Smooth muscle cell (in vitro differentiated cells): ENCODE measurements around the gene FAM181A. TPM values are rescaled to one million over a fixed set of nuclear protein-coding genes. Genes with fewer than 3 reads are reported as not detected.

Experiments
- DNase-seq: peaks from one replicate; lab custom pipeline; 2025; ENCODE audit not compliant: unreplicated experiment; lab: John Stamatoyannopoulos, UW
- H2AFZ ChIP-seq: fragments of 200-600 bp; sonication (generic); 2 replicates; pipeline ENCODE4 v1.6.0; 2016; ENCODE audit warnings: antibody characterized with exemption, low read depth, mild to moderate bottlenecking
- H3F3A ChIP-seq: fragments of 200-600 bp; sonication (generic); 2 replicates; pipeline ENCODE4 v1.6.0; 2017; ENCODE audit warnings: antibody characterized with exemption, low read depth
- H3K27ac ChIP-seq: fragments of 200-600 bp; sonication (generic); 2 replicates; pipeline ENCODE4 v1.5.1; 2016; ENCODE audit warnings: low read depth, mild to moderate bottlenecking
- H3K27me3 ChIP-seq: fragments of 200-600 bp; sonication (generic); 2 replicates; pipeline ENCODE4 v1.6.1; 2016; ENCODE audit warnings: low read depth, mild to moderate bottlenecking
- H3K36me3 ChIP-seq: fragments of 200-600 bp; sonication (generic); 2 replicates; pipeline ENCODE4 v1.5.1; 2016; ENCODE audit warnings: low read depth
- H3K4me1 ChIP-seq: fragments of 200-600 bp; sonication (generic); 2 replicates; pipeline ENCODE4 v1.5.1; 2016; ENCODE audit warnings: low read depth
- H3K4me2 ChIP-seq: fragments of 200-600 bp; sonication (generic); 2 replicates; pipeline ENCODE4 v1.6.0; 2016; ENCODE audit warnings: mild to moderate bottlenecking
- H3K4me3 ChIP-seq: fragments of 200-600 bp; sonication (generic); 2 replicates; pipeline ENCODE4 v1.5.1; 2016; ENCODE audit warnings: mild to moderate bottlenecking
- H3K79me2 ChIP-seq: fragments of 200-600 bp; sonication (generic); 2 replicates; pipeline ENCODE4 v1.6.0; 2016; ENCODE audit warnings: low read depth, mild to moderate bottlenecking
- H3K9ac ChIP-seq: fragments of 200-600 bp; sonication (generic); 2 replicates; pipeline ENCODE4 v1.6.0; 2016; ENCODE audit warnings: low read depth
- H3K9me3 ChIP-seq: fragments of 200-600 bp; sonication (generic); replicated peaks from 2 replicates; pipeline ENCODE4 v1.5.1; 2016; ENCODE audit warnings: low read depth
- H4K20me1 ChIP-seq: fragments of 200-600 bp; sonication (generic); 2 replicates; pipeline ENCODE4 v1.6.0; 2016; ENCODE audit warnings: low read depth
- WGBS: methylation state at CpG from one replicate; pipeline ENCODE4 v1.1.7; 2016; ENCODE audit warnings: low lambda C conversion rate; 5-methylcytosine and 5-hydroxymethylcytosine counted together
- polyA plus RNA-seq: library from polyadenylated mRNA; unstranded; fragments of >200 nt; fragmentation: Nextera tagmentation; extraction: Ambion mirVana; gene quantifications from 2 replicates; pipeline ENCODE4 v1.2.1, GENCODE V29; 2016
- total RNA-seq: library from RNA; depleted of rRNA; stranded (reverse); fragments of >200 nt; gene quantifications from 2 replicates; pipeline ENCODE4 v1.2.3, GENCODE V29; 2014
- TF ChIP-seq, protein P1 (sequence below): fragments of 200-600 bp; sonication (generic); IDR thresholded peaks from 2 replicates; pipeline ENCODE4 v1.5.1; 2017; ENCODE audit warnings: borderline replicate concordance, mild to moderate bottlenecking, antibody characterized with exemption; ENCODE audit not compliant: insufficient read depth, poor library complexity, severe bottlenecking

Gene FAM181A
- total and polyA plus RNA-seq, 2 experiments from 2014 or later = not detected

DNA sequence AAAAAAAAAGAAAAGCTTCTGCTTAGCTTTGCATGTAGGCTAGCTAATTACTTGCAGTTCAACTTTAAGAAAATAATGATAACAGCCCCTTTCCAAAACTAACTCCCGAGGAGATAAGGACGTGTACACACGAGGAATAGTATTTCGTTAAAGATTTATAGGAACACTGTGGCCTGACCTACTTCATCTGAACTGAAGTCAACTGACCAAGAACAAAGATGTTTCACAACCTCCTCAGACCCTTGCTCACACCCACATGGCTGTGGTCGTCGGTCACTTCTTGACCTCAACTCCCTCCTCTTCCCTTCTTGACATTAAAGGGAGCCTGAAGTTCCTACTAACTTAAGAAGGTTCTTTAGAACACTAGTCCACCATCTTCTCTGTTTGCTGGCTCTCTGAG is 25.3 kb upstream of the FAM181A start:
- peaks cover 6% of the 10 kb centered on the region for H3K4me1 ChIP-seq
- H3K27ac ChIP-seq = no peak overlapping the region
- TF ChIP-seq, protein P1, sequence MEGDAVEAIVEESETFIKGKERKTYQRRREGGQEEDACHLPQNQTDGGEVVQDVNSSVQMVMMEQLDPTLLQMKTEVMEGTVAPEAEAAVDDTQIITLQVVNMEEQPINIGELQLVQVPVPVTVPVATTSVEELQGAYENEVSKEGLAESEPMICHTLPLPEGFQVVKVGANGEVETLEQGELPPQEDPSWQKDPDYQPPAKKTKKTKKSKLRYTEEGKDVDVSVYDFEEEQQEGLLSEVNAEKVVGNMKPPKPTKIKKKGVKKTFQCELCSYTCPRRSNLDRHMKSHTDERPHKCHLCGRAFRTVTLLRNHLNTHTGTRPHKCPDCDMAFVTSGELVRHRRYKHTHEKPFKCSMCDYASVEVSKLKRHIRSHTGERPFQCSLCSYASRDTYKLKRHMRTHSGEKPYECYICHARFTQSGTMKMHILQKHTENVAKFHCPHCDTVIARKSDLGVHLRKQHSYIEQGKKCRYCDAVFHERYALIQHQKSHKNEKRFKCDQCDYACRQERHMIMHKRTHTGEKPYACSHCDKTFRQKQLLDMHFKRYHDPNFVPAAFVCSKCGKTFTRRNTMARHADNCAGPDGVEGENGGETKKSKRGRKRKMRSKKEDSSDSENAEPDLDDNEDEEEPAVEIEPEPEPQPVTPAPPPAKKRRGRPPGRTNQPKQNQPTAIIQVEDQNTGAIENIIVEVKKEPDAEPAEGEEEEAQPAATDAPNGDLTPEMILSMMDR = no peak
- WGBS = 29% methylated on average over 6 of the region's 6 CpGs
- H3K4me2 ChIP-seq = no peak overlapping the region
- no peaks in the 10 kb centered on the region for H3K9me3 ChIP-seq
- H3K79me2 ChIP-seq = no peaks in the 10 kb centered on the region
- no peak for DNase-seq
- peaks cover 4% of the 10 kb centered on the region for H3F3A ChIP-seq
- no peaks in the 10 kb centered on the region for H4K20me1 ChIP-seq
- H3K9ac ChIP-seq = no peak overlapping the region
- H2AFZ ChIP-seq = no peak overlapping the region
- no peaks in the 10 kb centered on the region for H3K27me3 ChIP-seq
- H3K36me3 ChIP-seq = no peaks in the 10 kb centered on the region
- H3K4me3 ChIP-seq = no peak overlapping the region

DNA sequence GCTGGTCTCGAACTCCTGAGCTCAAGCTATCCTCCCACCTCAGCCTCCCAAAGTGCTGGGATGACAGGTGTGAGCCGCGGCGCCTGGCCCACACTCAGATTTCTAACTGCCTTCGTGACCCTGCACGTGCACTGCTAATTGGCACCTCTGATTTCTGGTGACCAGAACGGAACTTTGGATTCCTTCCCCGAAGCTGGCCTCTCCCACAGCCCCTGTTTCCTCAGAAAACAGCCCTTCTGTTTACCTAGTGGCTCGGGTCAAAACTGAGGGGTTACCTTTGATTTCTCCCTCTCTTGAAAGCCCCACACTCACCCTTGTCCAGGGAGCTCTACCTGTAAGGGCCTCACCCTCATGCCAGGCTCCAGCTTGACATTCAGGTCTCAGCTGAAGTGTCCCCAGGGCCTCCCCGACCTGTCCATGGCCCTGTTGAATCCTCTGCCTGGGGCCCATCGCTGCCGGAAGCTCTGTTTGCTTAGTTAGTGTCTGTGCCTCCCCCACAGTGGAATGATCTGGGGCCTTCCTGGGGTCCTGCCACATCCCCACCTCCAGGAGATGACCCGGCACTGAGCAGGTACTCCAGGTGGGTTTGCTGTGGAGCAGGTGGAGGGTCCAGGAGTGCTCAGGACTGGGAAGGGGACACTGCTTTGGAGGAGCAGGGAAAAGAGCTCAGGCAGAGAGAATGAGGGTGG is 24.4 kb upstream of the FAM181A start:
- Histone ChIP-seq H2AFZ (no peak overlapping the region), H3K4me1 (peaks cover 6% of the 10 kb centered on the region), H3K4me2 (no peak overlapping the region), H3K9ac (no peak overlapping the region), H3K79me2 (no peaks in the 10 kb centered on the region), H4K20me1 (no peaks in the 10 kb centered on the region), H3F3A (peaks cover 4% of the 10 kb centered on the region), H3K4me3 (no peak overlapping the region), H3K9me3 (no peaks in the 10 kb centered on the region), H3K27ac (no peak overlapping the region), H3K27me3 (no peaks in the 10 kb centered on the region), H3K36me3 (no peaks in the 10 kb centered on the region)
- no peak for DNase-seq
- 88% methylated on average over 13 of the region's 13 CpGs for WGBS
- TF ChIP-seq, protein P1 = no peak

DNA sequence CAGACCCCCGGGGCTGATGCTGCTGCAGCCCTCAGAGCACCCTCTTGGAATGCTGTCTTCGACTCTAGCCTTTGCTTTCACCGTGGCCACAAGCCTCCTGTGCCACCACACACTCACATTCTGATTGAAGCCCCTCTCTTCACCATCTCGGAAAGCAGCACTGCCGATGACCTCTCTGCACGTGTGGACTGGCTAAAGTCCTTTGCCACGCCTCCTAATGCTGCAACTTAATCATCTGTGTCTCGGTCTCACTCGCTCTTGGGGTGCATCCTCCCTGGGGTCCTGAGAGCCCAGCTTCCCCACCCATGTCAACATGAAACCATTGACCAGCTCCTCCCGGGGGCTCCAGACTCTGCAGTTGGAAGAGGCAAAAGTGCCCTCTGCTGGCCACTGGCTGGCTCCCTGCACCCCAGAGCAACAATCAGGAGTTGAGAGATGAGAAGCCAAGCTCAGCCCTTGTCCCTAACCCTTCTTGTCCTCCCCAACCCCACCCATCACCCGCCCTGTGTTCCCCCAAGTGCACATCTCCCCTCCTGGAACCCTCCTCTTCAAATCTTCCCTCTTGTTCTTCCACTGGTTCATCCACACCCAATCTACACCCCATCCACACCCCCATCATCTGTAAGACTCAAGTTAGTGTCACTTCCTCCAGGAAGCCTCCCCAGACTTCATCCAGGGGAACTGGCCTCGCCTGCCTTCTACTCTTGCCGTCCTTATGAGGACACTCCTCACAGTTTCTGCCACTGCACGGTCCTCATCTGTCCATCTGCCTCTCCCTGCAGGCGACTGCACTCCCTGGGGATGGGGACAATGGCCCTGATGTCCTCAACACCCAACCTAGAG is 23.6 kb upstream of the FAM181A start:
- Histone ChIP-seq H2AFZ (no peak overlapping the region), H3K36me3 (no peaks in the 10 kb centered on the region), H3K79me2 (no peaks in the 10 kb centered on the region), H3K4me1 (peaks cover 6% of the 10 kb centered on the region), H4K20me1 (no peaks in the 10 kb centered on the region), H3F3A (peaks cover 4% of the 10 kb centered on the region), H3K4me2 (no peak overlapping the region), H3K4me3 (no peak overlapping the region), H3K9ac (no peak overlapping the region), H3K27me3 (no peaks in the 10 kb centered on the region), H3K9me3 (no peaks in the 10 kb centered on the region), H3K27ac (no peak overlapping the region)
- WGBS = 76% methylated on average over 15 of the region's 15 CpGs
- TF ChIP-seq, protein P1 = peak; percentile 35
- DNase-seq = no peak
